Measurements from ENCODE around the gene PHACTR1.

DNA sequence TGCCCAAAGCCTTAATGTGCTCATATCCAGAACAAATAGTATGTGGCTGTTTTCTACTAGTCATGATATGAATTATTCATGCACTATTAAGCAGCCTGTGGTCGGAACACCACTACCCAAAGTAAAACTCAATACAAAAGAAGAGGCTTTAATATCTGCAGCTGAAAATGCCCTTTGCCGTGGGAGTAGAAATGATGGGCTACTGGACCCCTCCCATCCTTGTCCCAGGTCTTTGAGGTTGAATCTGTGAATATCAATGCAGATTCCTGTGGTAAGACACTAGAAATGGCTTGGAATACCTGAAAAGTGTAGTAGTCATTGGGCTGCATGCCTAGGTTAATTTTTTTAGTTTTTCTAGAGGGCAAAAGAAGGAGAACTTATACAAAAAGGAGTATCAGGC lies 308.0 kb downstream of the PHACTR1 start:
- TF ChIP-seq, protein P1, sequence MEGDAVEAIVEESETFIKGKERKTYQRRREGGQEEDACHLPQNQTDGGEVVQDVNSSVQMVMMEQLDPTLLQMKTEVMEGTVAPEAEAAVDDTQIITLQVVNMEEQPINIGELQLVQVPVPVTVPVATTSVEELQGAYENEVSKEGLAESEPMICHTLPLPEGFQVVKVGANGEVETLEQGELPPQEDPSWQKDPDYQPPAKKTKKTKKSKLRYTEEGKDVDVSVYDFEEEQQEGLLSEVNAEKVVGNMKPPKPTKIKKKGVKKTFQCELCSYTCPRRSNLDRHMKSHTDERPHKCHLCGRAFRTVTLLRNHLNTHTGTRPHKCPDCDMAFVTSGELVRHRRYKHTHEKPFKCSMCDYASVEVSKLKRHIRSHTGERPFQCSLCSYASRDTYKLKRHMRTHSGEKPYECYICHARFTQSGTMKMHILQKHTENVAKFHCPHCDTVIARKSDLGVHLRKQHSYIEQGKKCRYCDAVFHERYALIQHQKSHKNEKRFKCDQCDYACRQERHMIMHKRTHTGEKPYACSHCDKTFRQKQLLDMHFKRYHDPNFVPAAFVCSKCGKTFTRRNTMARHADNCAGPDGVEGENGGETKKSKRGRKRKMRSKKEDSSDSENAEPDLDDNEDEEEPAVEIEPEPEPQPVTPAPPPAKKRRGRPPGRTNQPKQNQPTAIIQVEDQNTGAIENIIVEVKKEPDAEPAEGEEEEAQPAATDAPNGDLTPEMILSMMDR (IDR thresholded peaks at IDR 0.05) = no peak
- TF ChIP-seq POLR2AphosphoS5 (IDR thresholded peaks at IDR 0.05; ENCODE audit: insufficient read depth in 1 of 2, low read depth in 1 of 2) = no peak
- TF ChIP-seq POLR2A (IDR thresholded peaks at IDR 0.05) = no peak
